ENCODE results near the gene KDM8.

GRCh38 chr16:27195941-27196595 lies 7.3 kb upstream of the KDM8 start:
- TF ChIP-seq POLR2A (IDR thresholded peaks at IDR 0.05; ENCODE audit: low read length) (no peak), GATA1 (IDR thresholded peaks at IDR 0.05; ENCODE audit: low read depth, low read length) (no peak)

All from erythroblast (primary cell).